ENCODE measurements around the gene SZT2. TPM values are rescaled to one million over a fixed set of nuclear protein-coding genes. Genes with fewer than 3 reads are reported as not detected.
"Not testable (repeated sequence)": the region's sequence is repeated elsewhere in the genome, so short reads cannot be mapped to it uniquely, and the experiment has no call there.

Gene SZT2
- total and polyA plus RNA-seq, 2 of the 4 experiments (the other 2 are of a cell fraction) = 9.5 to 14.3 TPM

GRCh38 chr1:43368646-43369020, 21.1 kb upstream of the SZT2 start (continued):
- TF ChIP-seq USF2 (IDR thresholded peaks at IDR 0.05; ENCODE audit: low read depth, low read length) = no peak
- TF ChIP-seq NFE2L2 (IDR thresholded peaks at IDR 0.05; ENCODE audit: low read depth, low read length) = no peak
- no peak for TF ChIP-seq MAFK (IDR thresholded peaks at IDR 0.05; ENCODE audit: low read depth, low read length)

GRCh38 chr1:43369779-43370178, 19.9 kb upstream of the SZT2 start:
- H3K9me3 ChIP-seq (ENCODE audit: control insufficient read depth, insufficient read depth, low read length); dilution Hi-C loops (cut with HindIII; ENCODE audit: low sequenced_read_pairs, unreplicated experiment); H3K18ac ChIP-seq (ENCODE audit: low read depth, low read length); H3K4ac ChIP-seq (ENCODE audit: low read depth, low read length); H2BK15ac ChIP-seq (ENCODE audit: low read depth, low read length); BruUV-seq (replicated peaks); H2AK9ac ChIP-seq (replicated peaks; ENCODE audit: low read depth, low read length, poor library complexity); H3K23ac ChIP-seq (ENCODE audit: low read depth, low read length); H3K27me3 ChIP-seq (ENCODE audit: control insufficient read depth, insufficient read depth, low read length); H3K27ac ChIP-seq (ENCODE audit: insufficient read depth, low read length); H2AFZ ChIP-seq (replicated peaks; ENCODE audit: low read length, poor library complexity); H2BK5ac ChIP-seq (ENCODE audit: low read depth, low read length, poor library complexity, severe bottlenecking); H3K9ac ChIP-seq (ENCODE audit: low read depth, low read length); H2BK20ac ChIP-seq (ENCODE audit: low read depth, low read length); POLR2A ChIA-PET (ENCODE audit: unreplicated experiment); H4K91ac ChIP-seq (ENCODE audit: insufficient read depth, low read depth, low read length); in situ Hi-C loops (cut with MboI; ENCODE audit: low sequenced_read_pairs); H4K8ac ChIP-seq (ENCODE audit: low read depth in 2 of 2, low read length in 2 of 2); H3K14ac ChIP-seq (replicated peaks; ENCODE audit: low read depth, low read length); H2AK5ac ChIP-seq (ENCODE audit: low read depth, low read length); DNase-seq; ATAC-seq (ENCODE audit: low read depth); intact Hi-C loops (cut with micrococcal nuclease); H4K5ac ChIP-seq (ENCODE audit: low read depth, low read length); H3K4me3 ChIP-seq (ENCODE audit: insufficient read depth, low read depth, low read length); H2BK120ac ChIP-seq (ENCODE audit: low read depth, low read length); H3K56ac ChIP-seq (ENCODE audit: extremely low read depth, insufficient read depth, low read length); H3K4me2 ChIP-seq (ENCODE audit: low read depth, low read length): not testable (repeated sequence)
- WGBS, 2 experiments (ENCODE audit: extremely low coverage in 2 of 2, insufficient read length in 1 of 2) = 100% methylated on average over 1 of the region's 6 CpGs; no CpG with 5 or more reads in 1 of the 2 experiments
- CTCF ChIA-PET = interaction anchor here (0.7 kb wide), 1 partner anchor 10 kb away, joined by 3 read pairs; no protein-coding TSS in a partner anchor
- peaks cover 17% of the 10 kb centered on the region for H3K9me1 ChIP-seq (ENCODE audit: insufficient read depth, low read length)
- H3K4me1 ChIP-seq (ENCODE audit: control insufficient read depth, insufficient read depth, low read length) = peaks cover 23% of the 10 kb centered on the region
- H3K79me1 ChIP-seq (ENCODE audit: low read depth in 1 of 2, low read length in 2 of 2) = peaks cover 38 to 79% of the 10 kb centered on the region in 2 experiments
- H4K20me1 ChIP-seq (ENCODE audit: insufficient read depth, low read length) = peaks cover 19% of the 10 kb centered on the region
- peaks cover 15% of the 10 kb centered on the region for H3K36me3 ChIP-seq (ENCODE audit: control insufficient read depth, insufficient read depth, low read length)
